Liver (tissue), 9 donors: Measurements from ENCODE around the gene DNAAF5. TPM values are rescaled to one million over a fixed set of nuclear protein-coding genes. Genes with fewer than 3 reads are reported as not detected.

Experiments
- DNase-seq: peaks from one replicate; pipeline ENCODE4 v3.0.0-alpha.2; 2017; ENCODE audit warnings: low spot score
- H3K27ac ChIP-seq, 2 donors: one replicate each; pipeline ENCODE4 v1.7.0; 2013; ENCODE audit warnings: inconsistent platforms in 2 of 2, low read length in 2 of 2, control low read depth in 1 of 2, low read depth in 1 of 2, mild to moderate bottlenecking in 1 of 2
- H3K27me3 ChIP-seq, 4 donors: one replicate each; pipeline versions ENCODE4 v1.6.1 to v1.7.0; 2013; ENCODE audit warnings: low read length in 3 of 4, inconsistent platforms in 1 of 4, mild to moderate bottlenecking in 1 of 4, moderate library complexity in 1 of 4; ENCODE audit not compliant: control insufficient read depth in 4 of 4, insufficient read depth in 4 of 4
- H3K36me3 ChIP-seq, 4 donors: one replicate each; pipeline versions ENCODE4 v1.6.1 to v1.7.0; 2013; ENCODE audit warnings: low read length in 3 of 4, mild to moderate bottlenecking in 3 of 4, low read depth in 1 of 4, moderate library complexity in 1 of 4; ENCODE audit not compliant: control insufficient read depth in 4 of 4, insufficient read depth in 3 of 4
- H3K4me1 ChIP-seq, 4 donors: one replicate each; pipeline versions ENCODE4 v1.6.1 to v1.7.0; 2013; ENCODE audit warnings: low read length in 3 of 4, mild to moderate bottlenecking in 3 of 4, moderate library complexity in 1 of 4; ENCODE audit not compliant: control insufficient read depth in 4 of 4, insufficient read depth in 4 of 4
- H3K4me3 ChIP-seq, 3 donors: one replicate each; pipeline versions ENCODE4 v1.6.1 to v1.7.0; 2013; ENCODE audit warnings: low read length in 3 of 3, control low read depth in 1 of 3, low read depth in 1 of 3, mild to moderate bottlenecking in 1 of 3
- H3K9ac ChIP-seq, 2 donors: one replicate each; pipeline ENCODE4 v1.7.0; 2013; ENCODE audit warnings: low read length in 2 of 2, mild to moderate bottlenecking in 2 of 2, moderate library complexity in 2 of 2, control low read depth in 1 of 2, low read depth in 1 of 2
- H3K9me3 ChIP-seq, 4 donors: one replicate each; pipeline versions ENCODE4 v1.6.1 to v1.7.0; 2013; ENCODE audit warnings: low read length in 3 of 4; ENCODE audit not compliant: control insufficient read depth in 4 of 4
- ATF3 ChIP-seq: IDR thresholded peaks from 2 replicates; pipeline ENCODE4 v1.6.1; 2016; ENCODE audit warnings: antibody characterized with exemption
- CTCF ChIP-seq: fragments of 150-350 bp; IDR thresholded peaks from 2 replicates; pipeline ENCODE4 v1.5.1; 2017; ENCODE audit warnings: improper control_type of control experiment, low read depth, low read length; ENCODE audit not compliant: missing input control
- FOXA1 ChIP-seq: IDR thresholded peaks from 2 replicates; pipeline ENCODE4 v1.6.1; 2016; ENCODE audit warnings: antibody characterized with exemption
- FOXA2 ChIP-seq: IDR thresholded peaks from 2 replicates; pipeline ENCODE4 v1.6.1; 2016; ENCODE audit warnings: antibody characterized with exemption
- GABPA ChIP-seq, 2 donors: IDR thresholded peaks in 1 of 2; conservative IDR thresholded peaks in 1 of 2; 2 replicates each; pipeline ENCODE4 v1.6.1; 2016; ENCODE audit warnings: antibody characterized with exemption in 2 of 2, mild to moderate bottlenecking in 1 of 2, moderate library complexity in 1 of 2
- HNF4A ChIP-seq, 2 donors: conservative IDR thresholded peaks; 2 replicates each; pipeline ENCODE4 v1.6.1; 2016; ENCODE audit warnings: antibody characterized with exemption in 2 of 2, mild to moderate bottlenecking in 2 of 2
- HNF4G ChIP-seq: IDR thresholded peaks from 2 replicates; pipeline ENCODE4 v1.6.1; 2016; ENCODE audit warnings: antibody characterized with exemption
- JUND ChIP-seq, 2 donors: IDR thresholded peaks; 2 replicates each; pipeline ENCODE4 v1.6.1; 2016; ENCODE audit warnings: antibody characterized with exemption in 2 of 2
- MAX ChIP-seq: IDR thresholded peaks from 2 replicates; pipeline ENCODE4 v1.6.1; 2016; ENCODE audit warnings: antibody characterized with exemption
- NR2F2 ChIP-seq: IDR thresholded peaks from 2 replicates; pipeline ENCODE4 v1.6.1; 2016; ENCODE audit warnings: antibody characterized with exemption
- RAD21 ChIP-seq, 2 donors: IDR thresholded peaks; 2 replicates each; pipeline ENCODE4 v1.6.1; 2016; ENCODE audit warnings: antibody characterized with exemption in 2 of 2, mild to moderate bottlenecking in 2 of 2
- REST ChIP-seq: IDR thresholded peaks from 2 replicates; pipeline ENCODE4 v1.6.1; 2016; ENCODE audit warnings: antibody characterized with exemption, mild to moderate bottlenecking
- RXRA ChIP-seq, 2 donors: IDR thresholded peaks; 2 replicates each; pipeline ENCODE4 v1.6.1; 2017 to 2018; ENCODE audit warnings: antibody characterized with exemption in 2 of 2, mild to moderate bottlenecking in 1 of 2
- SP1 ChIP-seq: IDR thresholded peaks from 2 replicates; pipeline ENCODE4 v1.6.1; 2018; ENCODE audit warnings: antibody characterized with exemption, mild to moderate bottlenecking
- TAF1 ChIP-seq: conservative IDR thresholded peaks from 2 replicates; pipeline ENCODE4 v1.6.1; 2016; ENCODE audit warnings: antibody characterized with exemption, mild to moderate bottlenecking
- YY1 ChIP-seq: IDR thresholded peaks from 2 replicates; pipeline ENCODE4 v1.6.1; 2016; ENCODE audit warnings: antibody characterized with exemption, mild to moderate bottlenecking
- ZBTB33 ChIP-seq: IDR thresholded peaks from 2 replicates; pipeline ENCODE4 v1.6.1; 2016; ENCODE audit warnings: antibody characterized with exemption
- WGBS: extraction: QIAGEN DNeasy Blood & Tissue Kit; methylation state at CpG from one replicate; pipeline ENCODE4 v1.1.7; 2013; 5-methylcytosine and 5-hydroxymethylcytosine counted together
- polyA plus RNA-seq, 2 donors: library from polyadenylated mRNA; stranded (reverse) in 1 of 2; unstranded in 1 of 2; fragments of 200-250 nt in 1 of 2; fragments of >200 nt in 1 of 2; fragmentation: Nextera tagmentation in 1 of 2; extraction: Ambion mirVana in 1 of 2; gene quantifications; one replicate each; pipeline versions ENCODE4 v1.2.1 to v1.2.3, GENCODE V29; 2013 to 2015
- total RNA-seq, 2 donors: library from RNA; depleted of rRNA; stranded (reverse); fragments of >200 nt; gene quantifications; one replicate each; pipeline ENCODE4 v1.2.3, GENCODE V29; 2014
- donor health status: healthy.
- donor health status: healthy.
- donor health status: healthy.
- donor health status: healthy.
- donor health status: healthy.

The DNAAF5 gene
- total and polyA plus RNA-seq, 4 donors = 3.1 to 11.1 (median 9.5) TPM

GRCh38 chr7:745431-746154 lies 19.1 kb downstream of the DNAAF5 start (continued):
- TF ChIP-seq RXRA (IDR thresholded peaks at IDR 0.05) (no peak), FOXA1 (no peak), SP1 (no peak), GABPA (IDR thresholded peaks at IDR 0.05 in 1 of 2, conservative IDR thresholded peaks at IDR 0.05 in 1 of 2) (no peak), HNF4G (no peak)

- Histone ChIP-seq H3K9me3 (no peaks in the 10 kb centered on the region), H3K27me3 (no peaks in the 10 kb centered on the region), H3K4me3 (no peak overlapping the region), H3K9ac (no peak overlapping the region), H3K4me1 (no peaks in the 10 kb centered on the region), H3K27ac (no peak overlapping the region), H3K36me3 (peaks cover 1 to 11% (median 5%) of the 10 kb centered on the region in 4 donors)
- no peak for DNase-seq
- WGBS = 97% methylated on average over 40 of the region's 40 CpGs
- TF ChIP-seq NR2F2 = no peak
- TF ChIP-seq YY1 = no peak
- TF ChIP-seq ZBTB33 = no peak
- no peak for TF ChIP-seq RXRA (IDR thresholded peaks at IDR 0.05)
- TF ChIP-seq JUND (IDR thresholded peaks at IDR 0.05) = no peak
- TF ChIP-seq MAX = no peak
- no peak for TF ChIP-seq HNF4G
These were observed 19.9 kb downstream of the DNAAF5 start for GRCh38 chr7:746155-747061.

- no peak overlapping the region for H3K27ac ChIP-seq
- DNase-seq = no peak
- peaks cover 1 to 5% (median 3%) of the 10 kb centered on the region in 4 donors for H3K36me3 ChIP-seq
- H3K27me3 ChIP-seq = no peaks in the 10 kb centered on the region
- no peak for TF ChIP-seq FOXA2
- no peak for TF ChIP-seq ATF3
- TF ChIP-seq GABPA (IDR thresholded peaks at IDR 0.05 in 1 of 2, conservative IDR thresholded peaks at IDR 0.05 in 1 of 2) = no peak
- no peak for TF ChIP-seq RXRA (IDR thresholded peaks at IDR 0.05)
- TF ChIP-seq REST = no peak
- TF ChIP-seq ZBTB33 = no peak
- no peak for TF ChIP-seq TAF1
- no peak for TF ChIP-seq MAX
- no peak for TF ChIP-seq JUND (IDR thresholded peaks at IDR 0.05)
- TF ChIP-seq HNF4G = no peak
- TF ChIP-seq RAD21 (IDR thresholded peaks at IDR 0.05) = no peak
- no peak for TF ChIP-seq SP1
- no peak for TF ChIP-seq YY1
- no peak for TF ChIP-seq CTCF
- TF ChIP-seq HNF4A (conservative IDR thresholded peaks at IDR 0.05) = no peak
- no peak for TF ChIP-seq NR2F2
- H3K9ac ChIP-seq = no peak overlapping the region
- no peaks in the 10 kb centered on the region for H3K9me3 ChIP-seq
- whole genome bisulfite sequencing = 90% methylated on average over 12 of the region's 12 CpGs
- no peaks in the 10 kb centered on the region for H3K4me1 ChIP-seq
- H3K4me3 ChIP-seq = no peak overlapping the region
These were observed 20.7 kb downstream of the DNAAF5 start for GRCh38 chr7:747186-747585.
